GM12891 (cell line): ENCODE results near the gene ID3.
"Not testable (repeated sequence)": the region's sequence is repeated elsewhere in the genome, so short reads cannot be mapped to it uniquely, and the experiment has no call there.

Experiments
- DNase-seq: peaks from one replicate; pipeline ENCODE4 v3.0.0; 2011; ENCODE audit warnings: low spot score; ENCODE audit not compliant: insufficient read length
- FAIRE-seq: peaks from 2 replicates; lab custom pipeline; 2011; peaks lifted over from hg19 to GRCh38; lab: Jason Lieb, UNC
- PAX5 ChIP-seq: IDR thresholded peaks from 2 replicates; pipeline ENCODE4 v1.6.1; 2011; ENCODE audit warnings: low read length, moderate library complexity, mild to moderate bottlenecking; ENCODE audit not compliant: insufficient read depth, severe bottlenecking
- POLR2A ChIP-seq: IDR thresholded peaks from 2 replicates; pipeline ENCODE4 v1.6.1; 2011; ENCODE audit warnings: low read depth, low read length, control low read depth
- POLR2AphosphoS5 ChIP-seq: IDR thresholded peaks from 2 replicates; pipeline ENCODE4 v1.6.1; 2011; ENCODE audit warnings: low read depth, low read length, control low read depth
- POU2F2 ChIP-seq: IDR thresholded peaks from 2 replicates; pipeline ENCODE4 v1.6.1; 2011; ENCODE audit warnings: low read depth, mild to moderate bottlenecking, control low read depth, low read length, moderate library complexity
- SPI1 ChIP-seq: IDR thresholded peaks from 2 replicates; pipeline ENCODE4 v1.6.1; 2011; ENCODE audit warnings: low read depth, low read length, control low read depth
- TAF1 ChIP-seq: IDR thresholded peaks from 2 replicates; pipeline ENCODE4 v1.6.1; 2011; ENCODE audit warnings: low read depth, low read length, control low read depth

ID3 gene

GRCh38 chr1:23589585-23589986 lies 30.3 kb upstream of the ID3 start:
- peak; percentile 82 for FAIRE-seq
- DNase-seq = no peak
- peak; percentile 72 for TF ChIP-seq PAX5
- TF ChIP-seq POLR2AphosphoS5 = no peak

GRCh38 chr1:23588749-23589548 lies 29.6 kb upstream of the ID3 start:
- DNase-seq (no peak), FAIRE-seq (peak; percentile 48)
- TF ChIP-seq PAX5 (no peak), TAF1 (no peak), POU2F2 (no peak)

GRCh38 chr1:23585321-23586022 lies 26.2 kb upstream of the ID3 start:
- FAIRE-seq (peak; percentile 9), DNase-seq (no peak)
- TF ChIP-seq POU2F2 = no peak
- no peak for TF ChIP-seq POLR2AphosphoS5
- TF ChIP-seq SPI1 = no peak
- no peak for TF ChIP-seq POLR2A
- no peak for TF ChIP-seq TAF1
- TF ChIP-seq PAX5 = no peak

DNA sequence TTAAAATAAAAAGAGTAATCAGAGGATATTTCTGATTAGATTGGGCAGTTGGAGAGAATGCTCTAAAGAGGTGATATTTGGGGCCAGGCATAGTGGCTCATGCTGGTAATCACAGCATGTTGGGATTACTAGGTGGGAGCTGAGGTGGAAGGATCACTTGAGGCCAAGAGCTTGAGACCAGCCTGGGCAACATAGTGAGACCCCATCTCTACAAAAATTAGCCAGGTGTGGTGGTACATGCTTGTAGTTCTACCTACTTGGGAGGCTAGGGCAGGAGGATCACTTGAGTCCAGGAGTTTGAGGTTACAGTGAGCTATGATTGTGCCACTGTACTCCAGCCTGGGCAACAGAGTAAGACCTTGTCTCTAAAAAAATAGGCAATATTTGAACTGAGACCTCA lies 24.4 kb upstream of the ID3 start:
- not testable (repeated sequence) for FAIRE-seq, DNase-seq

DNA sequence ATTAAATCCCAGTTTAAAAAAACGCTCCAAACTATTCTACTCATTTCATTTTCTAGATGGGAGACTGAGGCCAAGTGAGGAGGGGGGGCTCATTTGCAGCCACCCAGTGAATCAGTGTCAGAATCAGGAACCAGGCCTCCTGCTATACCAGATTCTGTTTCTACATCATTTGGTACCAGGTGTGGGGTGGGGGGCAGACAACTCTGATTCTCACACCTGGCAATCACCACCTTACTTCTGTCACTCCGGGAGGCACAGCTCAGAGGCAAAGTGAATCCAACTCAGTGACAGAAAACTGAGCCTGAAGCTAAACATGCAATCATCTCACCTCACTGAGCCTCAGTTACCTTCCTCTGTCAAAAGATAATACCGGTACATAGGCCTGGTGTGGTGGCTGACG lies 23.5 kb upstream of the ID3 start:
- FAIRE-seq (no peak), DNase-seq (no peak)
- TF ChIP-seq POU2F2 (no peak), SPI1 (no peak), POLR2AphosphoS5 (no peak), TAF1 (no peak), PAX5 (no peak), POLR2A (no peak)

DNA sequence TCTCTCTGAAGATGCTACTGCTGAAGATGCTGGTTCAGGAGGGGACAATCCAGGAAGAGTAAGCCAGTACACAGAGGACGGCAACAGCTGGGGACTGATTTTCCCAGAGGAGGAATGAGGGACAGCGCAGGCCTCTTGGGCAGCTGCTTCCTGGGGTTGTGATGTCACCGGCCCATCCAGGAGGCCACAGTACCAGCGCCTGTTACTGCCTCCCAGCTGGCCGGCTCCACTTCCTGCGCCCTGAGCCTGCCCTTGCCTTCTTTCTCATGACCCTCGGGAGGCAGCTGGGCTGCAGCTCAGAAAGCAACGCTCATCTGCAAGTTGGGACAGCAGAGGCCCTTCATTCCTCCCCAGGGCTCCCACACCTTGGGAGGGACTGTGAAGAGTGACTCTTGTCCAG lies 21.9 kb upstream of the ID3 start:
- TF ChIP-seq PAX5 = no peak
- no peak for TF ChIP-seq SPI1
- TF ChIP-seq POLR2A = no peak
- TF ChIP-seq POLR2AphosphoS5 = no peak
- no peak for TF ChIP-seq POU2F2
- TF ChIP-seq TAF1 = no peak
- DNase-seq (no peak), FAIRE-seq (no peak)

GRCh38 chr1:23578997-23579363 lies 19.7 kb upstream of the ID3 start:
- TF ChIP-seq TAF1 (no peak), SPI1 (no peak), POU2F2 (no peak), POLR2A (no peak), PAX5 (no peak), POLR2AphosphoS5 (no peak)
- FAIRE-seq (peak; percentile 33), DNase-seq (no peak)

- DNase-seq = no peak
- TF ChIP-seq POLR2AphosphoS5 = no peak
- TF ChIP-seq PAX5 = no peak
- TF ChIP-seq SPI1 = peak; percentile 68
- no peak for FAIRE-seq
Measured at GRCh38 chr1:23578311-23578996, 19.2 kb upstream of the ID3 start.

DNA sequence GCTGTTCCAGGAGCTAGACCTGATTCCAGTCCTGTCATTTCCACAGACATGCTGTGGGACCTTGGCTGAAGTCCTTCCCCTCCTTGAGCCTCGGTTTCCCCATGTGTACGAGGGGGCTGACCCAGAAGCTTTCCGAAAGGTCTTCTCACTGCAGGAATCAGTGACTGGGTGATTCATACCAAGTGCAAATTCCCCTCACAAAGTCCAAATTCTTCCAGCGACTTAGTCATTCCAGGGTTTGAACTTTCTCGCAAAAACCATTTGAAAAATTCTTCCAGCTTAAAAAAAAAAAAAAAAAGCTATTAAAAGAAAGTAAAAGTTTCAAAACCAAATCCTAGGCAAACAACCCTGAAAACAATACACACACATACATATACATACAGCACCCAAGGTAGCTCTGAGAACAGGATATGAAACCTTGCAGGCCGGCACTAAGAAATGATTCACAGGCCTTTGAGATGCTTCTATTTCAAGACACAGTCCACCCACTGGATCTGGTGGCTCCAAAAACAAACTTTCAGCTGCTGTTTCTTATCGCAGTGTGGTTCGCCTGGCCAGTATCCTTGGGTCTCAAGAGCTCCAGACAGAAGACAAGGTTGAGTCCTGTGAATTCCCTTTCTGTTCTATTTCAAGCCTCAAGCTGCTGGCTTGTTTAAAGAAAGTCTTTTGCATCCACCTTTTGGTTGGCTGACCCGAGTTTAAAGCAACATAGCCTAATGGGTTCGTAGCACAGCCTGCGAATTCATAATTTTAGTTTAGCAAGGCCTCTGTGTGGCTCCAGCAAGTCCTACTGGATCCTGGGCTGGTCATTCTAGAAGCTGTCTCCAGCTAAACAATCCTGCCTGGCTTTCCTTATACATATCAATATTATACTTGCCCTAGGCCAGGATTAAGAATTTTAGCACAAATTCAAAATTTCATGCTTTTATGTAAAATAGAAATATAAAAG lies 18.0 kb upstream of the ID3 start:
- FAIRE-seq (peak; percentile 82), DNase-seq (no peak)
- no peak; the same call in 1 of the 2 replicates for TF ChIP-seq POLR2AphosphoS5
- peak; percentile 51; the same call in 1 of the 2 replicates for TF ChIP-seq POLR2A
- TF ChIP-seq SPI1 = peak; percentile 93
- TF ChIP-seq TAF1 = no peak
- TF ChIP-seq PAX5 = no peak
- peak; percentile 55; the same call in 1 of the 2 replicates for TF ChIP-seq POU2F2
